Karpas-422 (cell line): ENCODE results near the gene IRS1. TPM values are rescaled to one million over a fixed set of nuclear protein-coding genes. Genes with fewer than 3 reads are reported as not detected.
A peak's percentile ranks its signal among the peaks of the same experiment; 100 is the strongest.

ENCODE experiments used
- DNase-seq: peaks from one replicate; pipeline ENCODE4 v3.0.0-alpha.2; 2015
- H2AFZ ChIP-seq: fragments of 200-600 bp; sonication (generic); 2 replicates; pipeline ENCODE4 v1.6.1; 2014; ENCODE audit warnings: antibody characterized with exemption, low read length, mixed read lengths
- H3K27ac ChIP-seq: fragments of 200-600 bp; sonication (generic); 2 replicates; pipeline ENCODE4 v1.5.1; 2014; ENCODE audit warnings: mild to moderate bottlenecking, low read length, moderate library complexity
- H3K27me3 ChIP-seq: fragments of 200-600 bp; sonication (generic); 2 replicates; pipeline ENCODE4 v1.6.1; 2014; ENCODE audit warnings: low read length, mixed read lengths
- H3K36me3 ChIP-seq: fragments of 200-600 bp; sonication (generic); 2 replicates; pipeline ENCODE4 v1.6.1; 2014; ENCODE audit warnings: low read length, mixed read lengths; ENCODE audit not compliant: insufficient read depth
- H3K4me1 ChIP-seq: fragments of 200-600 bp; sonication (generic); 2 replicates; pipeline ENCODE4 v1.6.1; 2014; ENCODE audit warnings: mild to moderate bottlenecking, low read length, mixed read lengths
- H3K4me2 ChIP-seq: fragments of 200-600 bp; sonication (generic); 2 replicates; pipeline ENCODE4 v1.6.1; 2014; ENCODE audit warnings: low read length, low read depth, mild to moderate bottlenecking; ENCODE audit not compliant: poor library complexity, severe bottlenecking
- H3K4me3 ChIP-seq: fragments of 200-600 bp; sonication (generic); 2 replicates; pipeline ENCODE4 v1.5.1; 2014; ENCODE audit warnings: mild to moderate bottlenecking, antibody characterized with exemption, low read length, mixed read lengths
- H3K79me2 ChIP-seq: fragments of 200-600 bp; sonication (generic); 2 replicates; pipeline ENCODE4 v1.6.1; 2014; ENCODE audit warnings: mild to moderate bottlenecking, low read length, mixed read lengths
- H3K9ac ChIP-seq: fragments of 200-600 bp; sonication (generic); 2 replicates; pipeline ENCODE4 v1.6.0; 2014; ENCODE audit warnings: low read length
- H3K9me2 ChIP-seq: fragments of 200-600 bp; sonication (generic), shearing (Covaris generic); replicated peaks from 2 replicates; pipeline ENCODE4 v1.6.0; 2014; ENCODE audit warnings: mild to moderate bottlenecking, low read length, moderate library complexity; ENCODE audit not compliant: insufficient read depth
- H3K9me3 ChIP-seq: fragments of 300-700, 200-600 bp; sonication (generic); 2 replicates; pipeline ENCODE4 v1.6.1; 2014; ENCODE audit warnings: low read length, mixed read lengths
- H4K20me1 ChIP-seq: fragments of 200-600 bp; sonication (generic); 2 replicates; pipeline ENCODE4 v1.6.1; 2014; ENCODE audit warnings: mild to moderate bottlenecking, antibody characterized with exemption, low read length, low read depth; ENCODE audit not compliant: insufficient read depth
- total RNA-seq: library from RNA; depleted of rRNA; stranded (reverse); fragments of >200 nt; shearing (Covaris generic); gene quantifications from 2 replicates; pipeline ENCODE4 v1.2.3, GENCODE V29; 2014; ENCODE audit warnings: low replicate concordance

The IRS1 gene
- total RNA-seq, 1 experiment from 2014 or later = 3.5 TPM

GRCh38 chr2:226791056-226791486, 8.5 kb downstream of the IRS1 start:
- Histone ChIP-seq H3K4me2 (peak overlapping the region; percentile 99), H3K9me2 (no peaks in the 10 kb centered on the region), H3K27ac (no peak overlapping the region), H3K79me2 (no peaks in the 10 kb centered on the region), H3K27me3 (no peaks in the 10 kb centered on the region), H3K9ac (peak overlapping the region; percentile 88), H3K4me3 (peak overlapping the region; percentile 76), H2AFZ (peak overlapping the region; percentile 84), H3K4me1 (peaks cover 34% of the 10 kb centered on the region), H3K9me3 (no peaks in the 10 kb centered on the region), H3K36me3 (no peaks in the 10 kb centered on the region), H4K20me1 (no peaks in the 10 kb centered on the region)
- DNase-seq = peak; percentile 80

- Histone ChIP-seq H3K9me3 (no peaks in the 10 kb centered on the region), H3K27ac (no peak overlapping the region), H3K36me3 (no peaks in the 10 kb centered on the region), H3K9me2 (no peaks in the 10 kb centered on the region), H3K79me2 (no peaks in the 10 kb centered on the region), H3K4me3 (peak overlapping the region; percentile 76; the same call in 1 of the 2 replicates), H3K9ac (no peak overlapping the region), H3K27me3 (no peaks in the 10 kb centered on the region), H4K20me1 (no peaks in the 10 kb centered on the region), H3K4me2 (no peak overlapping the region), H3K4me1 (peaks cover 34% of the 10 kb centered on the region), H2AFZ (no peak overlapping the region)
- DNase-seq = no peak
Observed at GRCh38 chr2:226790431-226790830, 9.2 kb downstream of the IRS1 start.

GRCh38 chr2:226790011-226790410, 9.6 kb downstream of the IRS1 start:
- H3K79me2 ChIP-seq = no peaks in the 10 kb centered on the region

GRCh38 chr2:226788881-226789490, 10.6 kb downstream of the IRS1 start:
- H3K9me3 ChIP-seq = no peaks in the 10 kb centered on the region
- H3K4me3 ChIP-seq = no peak overlapping the region
- no peaks in the 10 kb centered on the region for H3K27me3 ChIP-seq
- no peaks in the 10 kb centered on the region for H3K36me3 ChIP-seq
- no peak overlapping the region for H3K27ac ChIP-seq
- no peak for DNase-seq
- H3K79me2 ChIP-seq = no peaks in the 10 kb centered on the region
- no peak overlapping the region for H3K4me2 ChIP-seq
- H3K4me1 ChIP-seq = peaks cover 31% of the 10 kb centered on the region
- no peaks in the 10 kb centered on the region for H3K9me2 ChIP-seq
- no peak overlapping the region for H2AFZ ChIP-seq
- no peak overlapping the region for H3K9ac ChIP-seq
- no peaks in the 10 kb centered on the region for H4K20me1 ChIP-seq

More at GRCh38 chr2:226790011-226790410, 9.6 kb downstream of the IRS1 start:
- H2AFZ ChIP-seq = no peak overlapping the region
- no peak overlapping the region for H3K9ac ChIP-seq
- no peak overlapping the region for H3K4me3 ChIP-seq
- H3K4me2 ChIP-seq = no peak overlapping the region
- no peak for DNase-seq
- peaks cover 34% of the 10 kb centered on the region for H3K4me1 ChIP-seq
- no peaks in the 10 kb centered on the region for H3K9me3 ChIP-seq
- H4K20me1 ChIP-seq = no peaks in the 10 kb centered on the region
- no peaks in the 10 kb centered on the region for H3K36me3 ChIP-seq
- no peak overlapping the region for H3K27ac ChIP-seq
- no peaks in the 10 kb centered on the region for H3K9me2 ChIP-seq
- no peaks in the 10 kb centered on the region for H3K27me3 ChIP-seq

- H3K79me2 ChIP-seq = no peaks in the 10 kb centered on the region
- H3K9ac ChIP-seq = no peak overlapping the region
- no peak overlapping the region for H3K4me3 ChIP-seq
- no peaks in the 10 kb centered on the region for H4K20me1 ChIP-seq
- no peak overlapping the region for H3K27ac ChIP-seq
- no peaks in the 10 kb centered on the region for H3K27me3 ChIP-seq
- no peaks in the 10 kb centered on the region for H3K9me2 ChIP-seq
- no peak overlapping the region for H3K4me2 ChIP-seq
- DNase-seq = no peak
- no peaks in the 10 kb centered on the region for H3K36me3 ChIP-seq
- H3K9me3 ChIP-seq = no peaks in the 10 kb centered on the region
- H2AFZ ChIP-seq = no peak overlapping the region
- H3K4me1 ChIP-seq = peaks cover 21% of the 10 kb centered on the region
Observed at GRCh38 chr2:226788064-226788463, 11.6 kb downstream of the IRS1 start.

GRCh38 chr2:226783885-226784284, 15.7 kb downstream of the IRS1 start:
- Histone ChIP-seq H3K9me2 (no peaks in the 10 kb centered on the region), H3K27me3 (no peaks in the 10 kb centered on the region), H3K27ac (no peak overlapping the region), H2AFZ (no peak overlapping the region), H3K4me1 (no peaks in the 10 kb centered on the region), H3K9ac (no peak overlapping the region), H3K36me3 (no peaks in the 10 kb centered on the region), H3K79me2 (no peaks in the 10 kb centered on the region), H3K4me3 (no peak overlapping the region), H4K20me1 (no peaks in the 10 kb centered on the region), H3K9me3 (no peaks in the 10 kb centered on the region), H3K4me2 (no peak overlapping the region)
- DNase-seq = no peak

GRCh38 chr2:226782092-226782713, 17.4 kb downstream of the IRS1 start:
- Histone ChIP-seq H3K4me3 (no peak overlapping the region), H2AFZ (no peak overlapping the region), H3K36me3 (no peaks in the 10 kb centered on the region), H3K27ac (no peak overlapping the region), H4K20me1 (no peaks in the 10 kb centered on the region), H3K9me3 (no peaks in the 10 kb centered on the region), H3K9ac (no peak overlapping the region), H3K4me1 (no peaks in the 10 kb centered on the region), H3K79me2 (no peaks in the 10 kb centered on the region), H3K4me2 (no peak overlapping the region), H3K9me2 (no peaks in the 10 kb centered on the region), H3K27me3 (no peaks in the 10 kb centered on the region)
- DNase-seq = no peak

- H3K36me3 ChIP-seq = no peaks in the 10 kb centered on the region
- no peak overlapping the region for H3K27ac ChIP-seq
- no peak overlapping the region for H2AFZ ChIP-seq
- H4K20me1 ChIP-seq = no peaks in the 10 kb centered on the region
- no peak for DNase-seq
- H3K4me3 ChIP-seq = no peak overlapping the region
- no peaks in the 10 kb centered on the region for H3K9me2 ChIP-seq
- H3K4me1 ChIP-seq = no peaks in the 10 kb centered on the region
- H3K4me2 ChIP-seq = no peak overlapping the region
- H3K9me3 ChIP-seq = no peaks in the 10 kb centered on the region
- no peak overlapping the region for H3K9ac ChIP-seq
- no peaks in the 10 kb centered on the region for H3K27me3 ChIP-seq
- no peaks in the 10 kb centered on the region for H3K79me2 ChIP-seq
Observed at GRCh38 chr2:226780431-226780830, 19.2 kb downstream of the IRS1 start.
